Subcutaneous adipose tissue (tissue), 4 donors: Measurements from ENCODE around the gene ZMYM4. TPM values are rescaled to one million over a fixed set of nuclear protein-coding genes. Genes with fewer than 3 reads are reported as not detected.

ENCODE experiments used
- CTCF ChIP-seq: fragments of 450-650 bp; IDR thresholded peaks from one replicate; pipeline ENCODE4 v1.5.1; 2016; ENCODE audit warnings: low read depth, mild to moderate bottlenecking, control low read depth, antibody characterized with exemption, moderate library complexity
- total RNA-seq, 4 donors: library from RNA; depleted of rRNA; stranded (reverse); fragments of >200 nt; gene quantifications; one replicate each; pipeline ENCODE4 v1.1.0, GENCODE V29; 2016

Gene ZMYM4
- total RNA-seq, 4 donors from 2014 or later, result 34.9 to 41.0 (median 39.5) TPM

GRCh38 chr1:35364741-35365140 is 96.2 kb downstream of the ZMYM4 start:
- TF ChIP-seq CTCF, result no peak

DNA sequence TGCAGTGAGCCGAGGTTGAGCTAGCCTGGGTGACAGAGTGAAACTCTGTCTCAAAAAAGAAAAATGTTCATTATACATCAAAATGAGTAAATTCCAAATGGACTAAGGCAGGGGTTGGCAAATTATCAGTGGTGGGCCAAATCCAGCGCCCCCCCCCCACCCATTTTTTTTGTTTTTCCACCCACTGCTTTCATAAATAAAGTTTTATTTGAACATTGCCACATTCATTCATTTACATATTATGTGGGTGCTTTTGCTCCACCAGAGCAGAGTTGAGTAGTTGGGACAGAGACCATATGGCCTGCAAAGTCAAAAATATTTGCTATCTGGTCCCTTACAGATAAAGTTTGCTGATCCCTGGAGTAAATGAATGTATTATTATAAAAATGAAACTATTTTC is 99.4 kb downstream of the ZMYM4 start:
- no peak for TF ChIP-seq CTCF

GRCh38 chr1:35369922-35370671 is 101.6 kb downstream of the ZMYM4 start:
- no peak for TF ChIP-seq CTCF

DNA sequence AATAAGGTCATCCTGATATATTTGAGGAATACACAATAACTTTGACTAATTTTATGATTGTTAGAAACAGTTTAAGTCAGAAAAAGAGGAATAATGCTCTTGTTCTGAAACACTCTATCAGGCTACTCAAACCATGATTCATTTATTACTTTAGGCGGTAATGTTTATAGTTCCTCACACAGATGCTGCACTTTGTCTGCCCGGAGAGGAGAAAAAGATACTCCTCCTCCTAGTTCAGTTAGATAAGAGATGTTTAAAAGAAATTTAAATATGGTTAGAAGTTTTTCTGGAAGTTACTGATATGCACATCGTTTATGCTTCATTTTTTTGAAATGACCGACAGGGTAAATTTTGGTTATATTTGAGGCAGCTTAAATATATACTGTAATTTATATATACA is 103.0 kb downstream of the ZMYM4 start:
- no peak for TF ChIP-seq CTCF

GRCh38 chr1:35377555-35377954 is 109.0 kb downstream of the ZMYM4 start:
- TF ChIP-seq CTCF, result no peak

- no peak for TF ChIP-seq CTCF
Measured at GRCh38 chr1:35379317-35380000, 111.0 kb downstream of the ZMYM4 start.

GRCh38 chr1:35382107-35382506 is 113.6 kb downstream of the ZMYM4 start:
- TF ChIP-seq CTCF, result no peak
